HEK293T (cell line): Measurements from ENCODE around the gene THEMIS2.
A peak's percentile ranks its signal among the peaks of the same experiment; 100 is the strongest.
"Not testable (repeated sequence)": the region's sequence is repeated elsewhere in the genome, so short reads cannot be mapped to it uniquely, and the experiment has no call there.

Experiments used
- CTCF ChIA-PET: fragments of 350-600 bp; formaldehyde crosslinking; extraction: SDS; loops from one replicate; lab custom pipeline; 2021; ENCODE audit warnings: antibody characterized with exemption, inconsistent platforms; lab: Yijun Ruan, JAX
- POLR2A ChIA-PET: fragments of 350-600 bp; formaldehyde crosslinking; extraction: SDS; loops from one replicate; lab custom pipeline; 2020; ENCODE audit warnings: antibody characterized with exemption, inconsistent platforms; lab: Yijun Ruan, JAX
- DNase-seq: peaks from one replicate; pipeline ENCODE4 v3.0.0; 2012; ENCODE audit warnings: mixed read lengths; ENCODE audit errors: extremely low spot score
- ARNT ChIP-seq: fragments of 450-650 bp; IDR thresholded peaks from 2 replicates; pipeline ENCODE4 v1.6.1; 2017; ENCODE audit warnings: mild to moderate bottlenecking
- BHLHE40 ChIP-seq: fragments of 450-650 bp; IDR thresholded peaks from 2 replicates; pipeline ENCODE4 v1.6.1; 2016; ENCODE audit warnings: mild to moderate bottlenecking, moderate library complexity, borderline replicate concordance
- CTBP1 ChIP-seq: fragments of 450-650 bp; IDR thresholded peaks from 2 replicates; pipeline ENCODE4 v1.6.1; 2016; ENCODE audit warnings: borderline replicate concordance
- ELF4 ChIP-seq: fragments of 450-650 bp; IDR thresholded peaks from 2 replicates; pipeline ENCODE4 v1.6.1; 2017; ENCODE audit warnings: antibody characterized with exemption
- FOXA1 ChIP-seq: fragments of 450-650 bp; IDR thresholded peaks from 2 replicates; pipeline ENCODE4 v1.6.1; 2016; ENCODE audit warnings: mild to moderate bottlenecking
- FOXK2 ChIP-seq: fragments of 450-650 bp; IDR thresholded peaks from 2 replicates; pipeline ENCODE4 v1.6.1; 2016; ENCODE audit warnings: mild to moderate bottlenecking
- FOXM1 ChIP-seq: fragments of 450-650 bp; IDR thresholded peaks from 2 replicates; pipeline ENCODE4 v1.6.1; 2017; ENCODE audit warnings: mild to moderate bottlenecking, borderline replicate concordance
- HDGF ChIP-seq: fragments of 450-650 bp; IDR thresholded peaks from 2 replicates; pipeline ENCODE4 v1.6.1; 2017; ENCODE audit warnings: antibody characterized with exemption, borderline replicate concordance
- L3MBTL2 ChIP-seq: fragments of 450-650 bp; conservative IDR thresholded peaks from 2 replicates; pipeline ENCODE4 v1.6.1; 2016; ENCODE audit warnings: mild to moderate bottlenecking
- LEF1 ChIP-seq: fragments of 450-650 bp; IDR thresholded peaks from 2 replicates; pipeline ENCODE4 v1.6.1; 2017; ENCODE audit warnings: mild to moderate bottlenecking, borderline replicate concordance
- NFRKB ChIP-seq: fragments of 450-650 bp; IDR thresholded peaks from 2 replicates; pipeline ENCODE4 v1.6.1; 2016; ENCODE audit warnings: mild to moderate bottlenecking, moderate library complexity
- PKNOX1 ChIP-seq: fragments of 450-650 bp; IDR thresholded peaks from 2 replicates; pipeline ENCODE4 v1.6.1; 2016
- SP1 ChIP-seq: fragments of 450-650 bp; IDR thresholded peaks from 2 replicates; pipeline ENCODE4 v1.6.1; 2017
- SUZ12 ChIP-seq: fragments of 450-650 bp; IDR thresholded peaks from 2 replicates; pipeline ENCODE4 v1.6.1; 2016; ENCODE audit warnings: mild to moderate bottlenecking
- TARDBP ChIP-seq: fragments of 450-650 bp; IDR thresholded peaks from 2 replicates; pipeline ENCODE4 v1.6.1; 2016
- ZNF384 ChIP-seq: fragments of 450-650 bp; IDR thresholded peaks from 2 replicates; pipeline ENCODE4 v1.6.1; 2016

The THEMIS2 gene

DNA sequence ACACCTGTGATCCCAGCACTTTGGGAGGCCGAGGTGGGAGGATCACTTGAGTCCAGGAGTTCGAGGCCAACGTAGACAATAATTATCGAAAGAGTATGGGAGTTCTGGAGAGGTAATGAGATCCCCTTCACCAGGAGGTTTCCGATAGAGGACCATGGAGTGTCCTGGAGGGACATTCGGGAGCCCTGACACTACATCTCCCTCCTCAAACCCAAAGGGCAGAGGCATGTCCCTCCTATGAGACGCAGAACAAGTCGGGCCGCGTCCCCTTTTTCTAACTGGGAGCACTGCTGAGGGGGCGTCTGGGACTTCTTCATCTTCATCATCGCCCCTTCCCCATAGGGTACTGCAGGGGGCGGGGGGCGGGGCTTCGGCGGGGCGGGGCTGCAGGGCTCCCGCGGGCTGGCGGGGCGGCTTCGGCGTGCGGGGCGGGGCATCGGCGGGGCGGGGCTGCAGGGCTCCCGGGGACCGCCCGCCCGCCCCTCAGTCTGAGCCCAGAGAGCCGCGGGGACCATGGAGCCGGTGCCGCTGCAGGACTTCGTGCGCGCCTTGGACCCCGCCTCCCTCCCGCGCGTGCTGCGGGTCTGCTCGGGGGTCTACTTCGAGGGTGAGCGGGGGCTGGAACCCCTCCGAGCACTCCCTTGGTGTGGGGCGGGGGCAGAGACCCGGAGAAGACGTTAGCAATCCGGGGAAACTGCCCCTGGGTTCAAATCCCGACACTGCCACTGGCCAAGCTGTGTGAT is at the start of gene THEMIS2:
Gene THEMIS2 (plus strand): TSS at position 486 of the 743 bp plus-strand sequence. CDS start 28 bp downstream, at position 514.
- peak; percentile 83 for DNase-seq
- TF ChIP-seq ELF4 (no peak), ARNT (no peak), SP1 (no peak), LEF1 (no peak), L3MBTL2 (no peak), FOXA1 (no peak), NFRKB (no peak), CTBP1 (no peak), FOXK2 (no peak), FOXM1 (no peak), TARDBP (no peak), ZNF384 (no peak)
- ChIA-PET CTCF (interaction anchor here (1.3 kb wide), 1 partner anchor 14 kb away, joined by 3 read pairs; no protein-coding TSS in a partner anchor), POLR2A (no interaction called here)

- DNase-seq = no peak
- ChIA-PET POLR2A (no interaction called here), CTCF (no interaction called here)
- TF ChIP-seq PKNOX1 (no peak), BHLHE40 (no peak), SP1 (no peak), ELF4 (no peak), TARDBP (no peak), L3MBTL2 (no peak), ZNF384 (no peak), SUZ12 (no peak), ARNT (no peak), FOXK2 (no peak), HDGF (no peak)
These were observed 48.6 kb upstream of the THEMIS2 start for GRCh38 chr1:27823784-27824183.

DNA sequence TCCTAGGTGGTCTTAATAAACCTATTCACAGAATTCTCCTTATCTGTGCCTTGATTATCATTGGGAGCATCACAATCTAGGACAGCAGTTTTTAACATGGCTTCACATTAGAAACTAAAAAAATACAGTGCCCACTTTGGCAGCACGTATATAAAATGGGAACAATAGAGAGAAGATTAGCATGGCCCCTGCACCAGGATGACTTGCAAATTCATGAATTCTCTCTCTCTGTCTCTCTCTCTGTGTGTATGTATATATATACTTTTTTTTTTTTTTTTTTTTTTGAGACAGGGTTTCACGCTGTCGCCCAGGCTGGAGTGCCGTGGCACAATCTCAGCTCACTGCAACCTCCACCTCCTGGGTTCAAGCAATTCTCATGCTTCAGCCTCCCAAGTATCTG is 47.9 kb upstream of the THEMIS2 start:
- ChIA-PET POLR2A (interaction anchor here (1.1 kb wide), 1 partner anchor 52 kb away, joined by 5 read pairs; the partner anchor contains the start of gene STX12), CTCF (no interaction called here)
- TF ChIP-seq FOXA1 = no peak
- no peak for TF ChIP-seq PKNOX1
- no peak for TF ChIP-seq ELF4
- no peak for DNase-seq

GRCh38 chr1:27829339-27829960 is 42.9 kb upstream of the THEMIS2 start:
- CTCF ChIA-PET = interaction anchor here (0.7 kb wide), 1 partner anchor 31 kb away, joined by 4 read pairs; no protein-coding TSS in a partner anchor
- DNase-seq = not testable (repeated sequence)
- POLR2A ChIA-PET = interaction anchor here (2.9 kb wide), 1 partner anchor 12 kb away, joined by 28 read pairs; no protein-coding TSS in a partner anchor

- TF ChIP-seq SP1 (no peak), FOXA1 (no peak), NFRKB (peak; percentile 88), HDGF (no peak), TARDBP (no peak), BHLHE40 (no peak), LEF1 (no peak), ARNT (no peak), SUZ12 (no peak), FOXK2 (no peak), L3MBTL2 (no peak), PKNOX1 (peak; percentile 73), ZNF384 (peak; percentile 98), ELF4 (peak; percentile 83), CTBP1 (peak; percentile 66; the same call in 1 of the 2 replicates), FOXM1 (no peak)
- CTCF ChIA-PET = interaction anchor here (0.6 kb wide), 1 partner anchor 69 kb away, joined by 4 read pairs; no protein-coding TSS in a partner anchor
- POLR2A ChIA-PET = interaction anchor here (0.7 to 2.9 kb wide), 6 partner anchors 10 to 428 kb away, joined by 3 to 28 read pairs (median 4); partner anchors contain the start of genes IFI6 and STX12
These were observed 41.5 kb upstream of the THEMIS2 start, which contains the start of gene PPP1R8 for GRCh38 chr1:27830621-27831440. TSS of gene PPP1R8 (plus strand) at chr1:27830782. CDS start at chr1:27830836, 54 bp downstream.

More at GRCh38 chr1:27830621-27831440, 41.5 kb upstream of the THEMIS2 start, which contains the start of gene PPP1R8:
- DNase-seq = peak; percentile 99
